ENCODE results near the gene SIPA1.
"Not testable (repeated sequence)": the region's sequence is repeated elsewhere in the genome, so short reads cannot be mapped to it uniquely, and the experiment has no call there.

SIPA1 gene

DNA sequence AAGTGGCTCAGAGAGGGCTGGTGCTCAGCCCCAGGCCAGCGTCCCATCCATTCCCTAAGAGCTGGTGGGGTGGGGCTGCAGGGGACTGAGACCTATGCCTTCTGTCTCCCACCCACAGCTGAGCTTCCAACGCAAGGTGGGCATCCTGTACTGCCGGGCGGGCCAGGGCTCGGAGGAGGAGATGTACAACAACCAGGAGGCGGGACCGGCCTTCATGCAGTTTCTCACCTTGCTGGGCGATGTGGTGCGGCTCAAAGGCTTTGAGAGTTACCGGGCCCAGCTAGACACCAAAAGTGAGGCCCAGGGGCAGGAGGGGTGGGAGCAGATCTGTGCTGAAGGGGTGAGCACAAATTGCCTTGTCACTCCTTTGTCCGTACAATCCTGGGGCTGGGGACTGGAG lies 6.9 kb downstream of the SIPA1 start:
- no peak for DNase-seq

GRCh38 chr11:65645710-65646109 lies 7.8 kb downstream of the SIPA1 start:
- DNase-seq = no peak

- DNase-seq = no peak
Measured at GRCh38 chr11:65646288-65646957, 8.5 kb downstream of the SIPA1 start.

DNA sequence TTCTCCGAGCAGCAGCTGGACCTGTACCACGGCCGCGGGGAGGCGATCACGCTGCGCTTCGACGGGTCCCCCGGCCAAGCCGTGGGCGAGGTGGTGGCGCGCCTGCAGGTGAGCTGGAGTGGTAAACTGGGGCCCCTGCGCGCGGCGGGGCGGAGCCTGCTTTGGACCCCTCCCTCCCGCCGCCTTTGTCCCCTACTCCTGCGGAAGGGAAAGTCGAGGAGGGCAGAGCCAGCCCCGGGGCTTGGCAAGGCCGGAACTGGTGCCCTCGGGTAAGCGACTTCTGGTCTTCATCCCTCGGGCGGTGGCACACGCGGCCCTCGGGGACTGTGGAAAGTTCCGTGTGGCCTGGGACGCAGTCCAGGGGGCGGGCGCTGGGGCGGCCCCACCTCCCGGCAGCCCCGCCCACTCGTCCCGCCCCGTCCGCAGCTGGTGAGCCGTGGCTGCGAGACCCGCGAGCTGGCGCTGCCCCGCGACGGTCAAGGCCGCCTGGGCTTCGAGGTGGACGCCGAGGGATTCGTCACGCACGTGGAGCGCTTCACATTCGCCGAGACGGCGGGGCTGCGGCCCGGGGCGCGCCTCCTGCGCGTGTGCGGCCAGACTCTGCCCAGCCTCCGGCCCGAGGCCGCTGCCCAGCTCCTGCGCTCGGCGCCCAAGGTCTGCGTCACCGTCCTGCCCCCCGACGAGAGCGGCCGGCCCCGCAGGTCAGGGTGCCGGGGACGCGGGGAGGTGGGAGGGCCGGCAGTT lies 9.2 kb downstream of the SIPA1 start:
- no peak for DNase-seq

- DNase-seq = no peak
Measured at GRCh38 chr11:65648997-65649493, 11.1 kb downstream of the SIPA1 start.

GRCh38 chr11:65649656-65650546 lies 12.0 kb downstream of the SIPA1 start:
- DNase-seq = no peak

DNA sequence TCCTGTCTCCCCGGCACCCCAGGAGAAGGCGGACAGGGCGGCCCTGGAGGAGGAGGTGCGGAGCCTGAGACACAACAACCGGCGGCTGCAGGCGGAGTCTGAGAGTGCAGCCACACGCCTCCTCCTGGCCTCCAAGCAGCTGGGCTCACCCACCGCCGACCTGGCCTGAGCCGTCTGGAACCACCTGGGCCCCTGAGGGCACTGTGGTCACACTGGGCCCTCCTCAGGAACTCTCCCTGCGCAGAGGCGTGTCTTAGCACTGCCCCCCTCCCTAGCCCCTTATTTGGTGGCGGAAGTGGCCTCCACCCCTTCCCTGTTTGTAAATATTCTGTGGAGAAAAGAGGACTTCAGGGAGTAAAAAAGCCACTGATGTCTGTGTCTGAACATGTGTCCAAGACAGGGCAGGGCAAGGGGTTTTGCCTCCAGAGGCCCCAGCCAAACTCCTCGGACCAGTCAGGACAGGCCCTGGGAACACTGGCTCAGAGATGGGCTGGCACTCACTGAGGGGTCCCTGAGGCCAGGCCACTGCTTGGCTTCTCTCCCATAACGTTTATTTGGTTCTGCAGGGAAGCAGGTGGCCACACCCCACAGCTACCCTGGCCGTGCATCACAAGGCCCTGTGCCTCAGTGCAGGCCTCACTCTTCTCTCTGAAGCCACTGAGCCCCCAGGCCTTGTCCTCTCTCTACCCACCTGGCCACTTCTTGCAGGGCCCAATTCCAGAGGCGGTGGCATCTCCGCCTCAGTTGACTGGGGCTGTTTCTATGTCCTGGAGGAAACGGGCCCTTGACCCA lies 12.8 kb downstream of the SIPA1 start:
- no peak for DNase-seq

DNA sequence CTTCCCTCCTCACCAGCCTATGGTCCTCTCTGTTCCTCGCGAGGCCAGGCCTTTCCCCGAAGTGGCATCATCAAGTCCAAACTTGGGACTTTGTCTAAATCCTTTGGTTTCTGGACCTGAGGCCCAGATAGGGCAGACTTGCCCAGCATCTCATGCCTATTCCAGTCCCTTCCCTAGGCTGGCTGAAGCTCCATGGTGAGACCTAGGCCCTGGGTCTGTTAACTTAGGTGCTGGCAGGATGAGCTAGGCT lies 13.4 kb downstream of the SIPA1 start:
- DNase-seq = no peak

- DNase-seq = no peak
Measured at GRCh38 chr11:65651589-65652510, 13.9 kb downstream of the SIPA1 start.

DNA sequence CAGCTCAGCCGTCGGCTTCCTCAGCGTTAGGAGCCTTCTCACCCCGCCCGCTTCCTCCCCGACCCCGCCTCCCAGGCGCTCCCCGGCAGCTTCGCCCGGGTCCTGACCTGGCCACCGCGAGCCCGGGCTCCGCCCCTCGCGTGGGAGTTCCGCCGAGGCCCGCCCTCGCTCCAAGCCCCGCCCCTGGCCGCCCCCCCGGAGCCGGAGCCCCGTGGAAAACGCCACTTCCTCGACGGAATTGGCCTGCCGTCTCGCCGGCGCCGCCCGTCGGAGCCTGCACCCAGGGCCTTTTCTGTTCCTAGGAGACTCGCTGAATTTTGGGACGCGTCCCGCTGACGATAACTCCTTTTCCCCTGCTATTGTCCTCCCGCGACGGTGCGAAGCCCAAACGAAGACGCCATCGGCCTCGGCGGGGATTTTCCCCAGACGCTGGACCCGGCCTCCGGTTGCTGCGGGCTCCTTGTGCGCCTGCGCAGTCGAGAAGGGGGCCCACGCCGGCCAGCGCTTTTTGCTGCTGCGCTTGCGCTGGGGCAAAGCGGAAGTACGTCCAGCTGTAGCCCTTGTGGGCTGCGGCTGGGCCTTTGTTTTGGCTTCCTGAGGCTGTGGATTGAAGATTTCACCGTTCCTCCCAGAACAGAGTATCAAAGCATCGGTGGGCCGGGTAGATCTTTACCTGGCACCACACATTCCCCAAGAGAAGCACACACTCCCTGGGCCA lies 14.8 kb downstream of the SIPA1 start:
- peak; percentile 89 to 94 (median 93) for DNase-seq

DNA sequence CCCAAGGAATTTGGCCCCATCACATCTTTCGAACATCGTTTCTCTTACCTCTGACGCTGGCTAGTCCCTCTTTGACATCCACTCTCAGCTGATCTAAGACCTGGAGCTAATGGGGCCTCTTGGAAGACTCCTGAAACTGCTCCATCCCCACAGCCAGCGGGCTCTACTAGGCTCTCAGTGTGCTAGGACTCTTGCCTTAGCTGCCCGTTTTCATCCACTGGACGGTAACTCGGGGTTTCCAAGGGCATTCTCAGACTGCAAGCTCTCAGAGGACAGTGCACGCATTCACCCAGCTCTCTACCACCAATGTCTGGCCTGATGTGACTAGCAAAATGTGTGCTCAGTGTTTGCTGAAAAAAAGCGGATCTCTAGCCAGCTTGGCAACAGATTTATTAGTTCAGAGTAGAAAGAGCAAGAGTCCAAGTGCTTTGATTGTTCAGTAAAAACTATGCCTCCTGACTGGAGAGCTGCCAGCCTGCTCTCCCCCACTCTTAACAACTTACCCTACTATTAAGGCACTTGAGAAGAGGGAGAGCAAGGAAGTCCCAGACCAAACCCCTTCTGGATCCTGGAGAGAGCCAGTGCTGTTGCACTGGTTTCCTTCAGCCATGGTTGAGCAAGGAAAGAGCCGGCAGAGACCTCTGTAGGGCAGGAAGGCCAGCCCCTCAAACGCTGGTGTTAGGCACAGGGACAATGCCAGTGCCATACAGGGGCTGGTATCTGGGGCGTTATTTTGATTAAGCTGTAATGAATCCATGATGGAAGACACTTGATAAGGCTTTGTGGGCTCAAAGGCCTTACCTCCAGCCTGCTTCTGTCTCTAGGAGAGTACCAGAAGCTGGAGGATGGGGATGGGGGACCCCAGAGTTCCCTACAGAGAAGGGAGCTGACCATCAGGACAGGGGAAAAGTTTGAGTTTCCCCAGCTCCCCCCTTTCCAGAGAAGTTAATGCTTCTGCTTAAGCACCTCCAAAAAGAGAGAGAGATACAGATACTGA lies 15.6 kb downstream of the SIPA1 start:
- no peak for DNase-seq

GRCh38 chr11:65654375-65655349 lies 16.8 kb downstream of the SIPA1 start:
- DNase-seq = no peak

DNA sequence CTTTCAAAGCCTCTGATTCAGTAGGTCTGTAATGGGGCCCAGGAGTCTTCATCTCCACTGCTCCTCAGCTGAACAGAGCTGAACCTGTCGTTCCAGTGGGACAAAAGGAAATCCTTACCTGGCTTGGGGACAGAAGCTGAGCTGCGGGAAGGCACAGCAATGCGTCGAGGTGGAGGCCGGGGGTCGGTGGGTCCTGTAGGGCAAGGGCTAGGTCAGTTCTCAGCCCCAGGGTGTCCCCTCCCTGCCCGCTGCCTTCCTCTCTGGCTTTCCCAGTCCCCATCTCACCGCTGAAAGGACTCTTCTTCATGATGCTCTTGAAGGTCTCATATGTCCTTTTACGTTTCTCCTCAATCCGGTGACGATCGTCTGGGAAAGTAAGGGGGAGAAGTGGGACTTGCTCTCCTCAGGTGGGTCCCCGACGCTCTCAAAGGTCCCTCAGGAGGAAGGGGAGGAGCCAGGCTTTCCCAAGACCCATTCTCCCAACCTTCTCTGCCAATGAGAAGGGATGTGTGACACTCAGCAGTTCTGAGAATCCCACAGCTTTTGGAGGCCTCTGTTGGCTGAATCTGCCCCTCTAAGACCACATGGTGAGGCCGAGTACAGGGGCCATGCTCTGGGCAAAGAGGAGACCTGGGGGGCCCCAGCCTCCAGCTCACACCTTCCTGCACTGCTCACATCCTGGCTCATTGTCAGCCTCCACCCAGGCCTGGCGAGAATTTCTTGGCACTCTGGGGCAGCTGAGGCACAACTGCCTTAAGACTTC lies 17.9 kb downstream of the SIPA1 start:
- no peak for DNase-seq

- no peak for DNase-seq
Measured at GRCh38 chr11:65657426-65657825, 19.5 kb downstream of the SIPA1 start.

- no peak for DNase-seq
Measured at GRCh38 chr11:65658174-65659021, 20.5 kb downstream of the SIPA1 start.

DNA sequence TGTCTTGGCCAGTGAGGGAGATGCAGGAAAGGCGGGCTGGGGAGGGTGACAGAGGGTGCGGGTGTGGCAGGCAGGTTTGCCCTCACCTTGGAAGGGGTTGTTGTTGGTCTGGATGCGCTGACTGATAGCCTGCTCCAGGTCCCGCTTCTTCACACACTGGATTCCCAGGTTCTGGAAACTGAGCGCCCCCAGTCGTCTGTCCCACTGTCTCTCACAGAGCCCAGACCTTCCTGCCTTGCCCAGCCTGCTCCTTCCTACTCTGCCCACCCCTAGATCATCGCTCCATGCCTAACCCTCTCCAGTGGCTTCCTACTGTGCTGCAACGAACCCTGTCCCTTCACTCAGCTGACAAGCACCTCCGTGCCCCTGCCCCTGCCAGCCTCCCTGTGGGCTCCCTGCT lies 22.1 kb downstream of the SIPA1 start:
- DNase-seq = no peak

DNA sequence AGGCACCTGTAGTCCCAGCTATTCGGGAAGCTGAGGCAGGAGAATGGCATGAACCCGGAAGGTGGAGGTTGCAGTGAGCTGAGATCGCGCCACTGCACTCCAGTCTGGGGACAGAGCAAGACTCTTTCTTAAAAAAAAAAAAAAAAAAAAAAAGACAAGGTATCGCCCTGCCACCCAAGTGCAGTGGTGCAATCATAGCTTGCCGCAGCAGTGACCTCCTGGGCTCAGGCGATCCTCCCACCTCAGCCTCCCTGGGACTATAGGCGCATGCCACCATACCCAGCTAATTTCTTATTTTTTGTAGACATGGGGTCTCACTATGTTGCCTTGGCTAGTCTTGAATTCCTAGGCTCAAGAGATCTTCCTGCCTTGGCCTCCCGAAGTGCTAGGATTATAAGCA lies 23.0 kb downstream of the SIPA1 start:
- not testable (repeated sequence) for DNase-seq
